ENCODE measurements around the gene FAM117A.
A peak's percentile ranks its signal among the peaks of the same experiment; 100 is the strongest.

The FAM117A gene

GRCh38 chr17:49748791-49749190, 15.1 kb downstream of the FAM117A start:
- TF ChIP-seq CTCF (IDR thresholded peaks at IDR 0.05; ENCODE audit: extremely low read depth, insufficient read depth, missing control alignments) = no peak
- in situ Hi-C loops (cut with MboI; ENCODE audit: low pct_unique_long_range_greater_than_20kb, low sequenced_read_pairs, unreplicated experiment) = no loop called here
- DNase-seq (ENCODE audit: low spot score) = peak; percentile 73

GRCh38 chr17:49748223-49748622, 15.7 kb downstream of the FAM117A start:
- TF ChIP-seq CTCF (IDR thresholded peaks at IDR 0.05; ENCODE audit: extremely low read depth, insufficient read depth, missing control alignments) = no peak
- DNase-seq (ENCODE audit: low spot score) = no peak
- in situ Hi-C loops (cut with MboI; ENCODE audit: low pct_unique_long_range_greater_than_20kb, low sequenced_read_pairs, unreplicated experiment) = no loop called here

GRCh38 chr17:49747632-49748031, 16.3 kb downstream of the FAM117A start:
- in situ Hi-C loops (cut with MboI; ENCODE audit: low pct_unique_long_range_greater_than_20kb, low sequenced_read_pairs, unreplicated experiment) = no loop called here
- no peak for DNase-seq (ENCODE audit: low spot score)
- TF ChIP-seq CTCF (IDR thresholded peaks at IDR 0.05; ENCODE audit: extremely low read depth, insufficient read depth, missing control alignments) = no peak

- peak; percentile 51 for DNase-seq (ENCODE audit: low spot score)
- in situ Hi-C loops (cut with MboI; ENCODE audit: low pct_unique_long_range_greater_than_20kb, low sequenced_read_pairs, unreplicated experiment) = no loop called here
- TF ChIP-seq CTCF (IDR thresholded peaks at IDR 0.05; ENCODE audit: extremely low read depth, insufficient read depth, missing control alignments) = no peak
These were observed 17.0 kb downstream of the FAM117A start for GRCh38 chr17:49746791-49747490.

- in situ Hi-C loops (cut with MboI; ENCODE audit: low pct_unique_long_range_greater_than_20kb, low sequenced_read_pairs, unreplicated experiment) = no loop called here
- no peak for DNase-seq (ENCODE audit: low spot score)
- no peak for TF ChIP-seq CTCF (IDR thresholded peaks at IDR 0.05; ENCODE audit: extremely low read depth, insufficient read depth, missing control alignments)
These were observed 18.5 kb downstream of the FAM117A start for GRCh38 chr17:49745175-49746139.

GRCh38 chr17:49742166-49742638, 21.7 kb downstream of the FAM117A start:
- TF ChIP-seq CTCF (IDR thresholded peaks at IDR 0.05; ENCODE audit: extremely low read depth, insufficient read depth, missing control alignments) = no peak
- in situ Hi-C loops (cut with MboI; ENCODE audit: low pct_unique_long_range_greater_than_20kb, low sequenced_read_pairs, unreplicated experiment) = no loop called here
- no peak for DNase-seq (ENCODE audit: low spot score)

All from GM13977 (cell line).